Activated CD4-positive, CD25-positive, alpha-beta regulatory T cell treated with anti-CD3 and anti-CD28 coated beads, Interleukin-2, amount 50 U/mL, for 24 hours (primary cell): Measurements from ENCODE around the gene ZNF526.
A peak's percentile ranks its signal among the peaks of the same experiment; 100 is the strongest.

Source experiments
- ATAC-seq, 2 donors: fragments of 150-1000 bp; cut with Tn5 transposase; one replicate each; pipeline ENCODE4 v1.10.0; 2021; ENCODE audit warnings: mild to moderate bottlenecking in 1 of 2, moderate library complexity in 1 of 2

The ZNF526 gene

DNA sequence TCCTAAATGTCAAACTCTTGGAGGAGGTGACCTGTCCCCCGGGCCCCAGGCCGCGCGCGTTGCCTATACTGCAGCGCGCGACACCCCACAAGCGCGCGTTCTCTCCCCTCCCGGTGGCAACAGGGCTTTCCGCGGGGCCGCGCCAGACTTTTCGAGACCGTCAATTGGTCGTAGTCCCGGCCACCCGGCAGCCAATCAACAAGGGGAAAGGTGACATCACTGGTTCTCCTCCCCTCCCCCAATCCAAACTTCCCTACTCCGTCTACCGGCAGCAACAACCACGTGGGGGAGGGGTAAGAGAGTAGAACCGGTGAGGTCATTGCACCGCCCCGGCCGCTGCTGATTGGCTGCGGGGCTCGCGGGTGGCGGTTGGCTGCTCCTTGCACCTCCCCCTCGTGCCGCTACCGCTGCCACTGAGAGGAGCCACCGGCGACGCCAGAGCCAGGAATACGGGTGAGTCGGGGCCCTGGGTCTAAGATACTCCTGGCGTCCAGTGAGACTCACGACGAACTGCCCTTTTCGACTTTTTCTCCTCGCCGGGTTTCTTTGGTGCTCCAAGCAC, 48.1 kb downstream of the ZNF526 start:
- ATAC-seq, result peak; percentile 61 to 64

DNA sequence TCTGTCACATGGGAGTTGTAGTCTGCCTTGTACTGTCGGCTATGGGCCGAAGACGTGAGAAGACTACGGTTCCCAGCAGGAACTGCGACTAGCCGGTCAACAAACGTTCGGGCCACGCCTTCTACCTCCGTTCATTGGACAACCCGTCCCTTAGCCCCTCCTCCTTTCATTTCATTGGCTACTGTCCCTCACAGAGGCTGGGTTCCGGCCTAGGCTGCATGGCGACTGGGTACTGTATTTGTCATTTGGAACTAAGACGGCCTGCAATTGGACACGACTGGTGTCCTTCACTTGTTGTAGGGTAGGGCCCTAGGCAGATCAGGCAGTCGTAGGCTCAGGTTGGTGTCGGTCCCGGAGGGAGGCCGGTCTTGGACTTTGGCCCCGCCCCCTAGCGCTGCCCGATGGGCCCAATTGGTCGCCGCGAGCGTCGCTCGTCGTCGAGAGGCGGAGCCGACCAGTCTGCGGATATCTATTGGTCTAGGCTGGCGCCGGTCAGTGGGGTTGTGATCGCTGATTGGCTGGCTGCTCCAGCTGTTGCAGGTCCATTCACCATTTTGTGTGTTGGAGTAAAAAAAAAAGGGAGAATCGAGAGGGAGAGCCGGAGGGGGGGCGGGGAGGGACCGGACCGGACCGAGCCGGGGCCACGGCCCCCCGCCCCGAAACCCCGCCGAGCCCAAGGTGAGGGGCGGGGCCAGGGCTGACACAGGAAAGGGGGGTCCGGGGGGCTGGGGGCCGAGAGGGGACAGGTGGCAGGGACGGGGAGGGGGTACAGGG, 48.8 kb downstream of the ZNF526 start, which contains the start of gene CIC:
CIC (plus strand) TSS at position 549 of the 774 bp plus-strand sequence. CDS start 2,532 bp downstream, outside the sequence.
- ATAC-seq, result peak; percentile 87 to 91

DNA sequence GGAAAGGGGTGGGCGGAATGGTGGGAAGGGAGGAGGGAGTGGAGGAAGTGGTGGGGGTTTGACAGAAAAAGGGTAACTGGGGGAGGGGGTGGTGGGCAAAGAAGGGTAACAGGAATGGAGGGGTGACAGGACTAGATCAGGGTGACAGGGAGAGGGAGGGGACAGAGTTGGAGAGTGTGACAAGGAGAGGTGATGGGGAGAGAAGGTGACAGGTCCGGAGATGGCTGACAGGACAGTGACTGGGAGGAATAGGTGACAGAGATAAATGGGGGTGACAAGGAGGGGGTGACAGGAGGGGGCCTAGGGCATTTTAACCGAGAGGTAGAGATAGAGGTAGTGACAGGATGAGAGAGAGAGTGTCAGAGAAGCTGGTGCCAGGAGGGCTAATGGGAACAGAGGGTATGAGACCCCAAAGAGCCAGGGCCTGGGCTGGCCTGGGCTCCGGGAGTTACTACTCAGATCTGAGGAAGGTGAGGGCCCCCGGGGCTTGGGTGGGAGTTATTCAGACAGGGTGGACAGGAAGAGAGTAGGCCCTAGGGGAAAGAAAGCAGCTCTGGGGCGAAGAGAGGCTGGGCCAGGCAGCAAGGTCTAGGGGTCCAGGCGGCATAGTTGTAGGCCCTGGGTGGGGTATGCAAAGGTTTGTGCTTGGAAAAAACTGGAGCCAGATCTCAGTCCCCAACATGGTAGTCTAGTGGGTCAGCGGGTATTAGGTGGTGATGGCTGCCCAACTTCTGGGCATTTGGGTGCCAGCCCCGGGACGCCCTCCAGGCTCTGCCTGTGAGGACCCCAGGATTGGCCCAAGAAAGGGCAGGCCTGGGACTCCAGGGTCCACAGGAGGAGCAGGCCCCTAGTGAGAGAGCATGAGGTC, 49.6 kb downstream of the ZNF526 start:
- ATAC-seq, result no peak

DNA sequence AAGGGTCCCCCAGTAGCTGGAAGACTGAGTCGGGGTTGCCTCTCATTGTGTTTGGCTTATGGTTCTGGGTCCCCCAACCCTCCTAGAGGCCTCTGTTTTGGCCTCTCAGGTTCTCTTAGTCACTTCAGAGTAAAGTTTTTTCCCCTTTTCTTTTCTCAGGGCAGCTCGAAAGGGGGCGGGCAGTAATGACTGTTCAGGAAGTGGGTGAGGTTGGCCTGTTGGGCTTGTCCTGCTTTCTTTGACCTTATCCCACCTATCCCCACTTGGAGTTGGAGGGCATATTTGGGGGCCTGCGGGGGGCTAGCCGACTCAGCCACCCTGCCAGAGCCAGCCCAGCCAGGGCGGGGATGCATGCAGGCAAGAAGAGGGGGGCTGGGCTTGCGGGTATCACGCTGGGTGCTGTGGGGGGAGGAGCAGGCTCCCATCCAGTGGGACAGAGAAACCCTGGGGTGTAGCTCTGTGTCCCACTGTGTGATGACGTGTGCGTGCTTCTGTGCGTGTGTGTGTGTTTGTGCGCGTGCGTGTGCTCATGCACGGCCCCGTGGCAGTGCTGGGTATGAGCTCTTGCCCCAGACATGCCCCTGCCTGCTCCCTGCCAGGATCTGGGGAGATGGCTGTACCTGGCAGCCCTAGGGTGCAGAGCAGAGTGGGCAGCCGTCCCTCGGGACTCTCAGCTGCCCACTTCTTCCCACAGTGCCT, 50.4 kb downstream of the ZNF526 start:
- ATAC-seq, result peak in 1 of 2 donors; percentile 1

DNA sequence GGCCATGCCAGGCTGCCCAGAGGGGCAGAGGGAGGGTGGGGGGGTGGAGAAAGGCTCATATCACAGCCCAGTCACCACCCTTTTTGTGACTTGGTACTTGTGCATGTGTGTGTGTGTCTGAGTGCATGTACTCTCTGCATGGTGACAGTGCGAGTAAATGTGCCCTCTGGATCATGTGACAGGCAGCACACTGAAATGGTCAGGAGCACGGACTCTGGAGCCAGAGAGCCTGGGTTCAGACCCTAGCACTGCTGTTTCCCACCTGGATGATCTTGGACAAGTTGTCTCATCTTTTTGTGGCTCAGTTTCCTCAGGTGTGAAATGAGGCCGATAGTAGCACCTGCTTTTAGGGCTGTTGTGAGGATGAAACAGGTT, 50.9 kb downstream of the ZNF526 start:
- ATAC-seq, result no peak

DNA sequence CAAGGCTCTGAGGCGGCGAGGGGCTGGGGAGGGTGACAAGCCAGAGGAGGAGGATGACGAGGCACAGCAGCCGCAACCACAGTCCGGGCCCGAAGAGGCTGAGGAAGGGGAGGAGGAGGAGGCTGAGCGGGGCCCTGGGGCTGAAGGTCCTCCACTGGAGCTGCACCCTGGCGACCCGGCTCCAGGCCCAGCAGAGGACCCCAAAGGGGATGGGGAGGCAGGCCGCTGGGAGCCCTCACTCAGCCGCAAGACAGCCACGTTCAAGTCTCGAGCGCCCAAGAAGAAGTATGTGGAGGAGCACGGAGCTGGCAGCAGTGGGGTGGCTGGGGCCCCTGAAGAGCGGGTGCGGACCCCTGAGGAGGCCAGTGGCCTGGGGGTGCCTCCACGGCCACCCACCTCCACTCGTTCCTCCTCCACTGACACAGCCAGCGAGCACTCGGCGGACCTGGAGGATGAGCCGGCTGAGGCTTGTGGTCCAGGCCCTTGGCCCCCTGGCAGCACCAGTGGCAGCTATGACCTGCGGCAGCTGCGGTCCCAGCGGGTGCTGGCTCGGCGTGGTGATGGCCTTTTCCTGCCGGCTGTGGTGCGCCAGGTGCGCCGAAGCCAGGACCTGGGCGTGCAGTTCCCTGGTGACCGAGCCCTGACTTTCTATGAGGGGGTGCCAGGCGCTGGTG, 51.9 kb downstream of the ZNF526 start:
- ATAC-seq, result no peak

DNA sequence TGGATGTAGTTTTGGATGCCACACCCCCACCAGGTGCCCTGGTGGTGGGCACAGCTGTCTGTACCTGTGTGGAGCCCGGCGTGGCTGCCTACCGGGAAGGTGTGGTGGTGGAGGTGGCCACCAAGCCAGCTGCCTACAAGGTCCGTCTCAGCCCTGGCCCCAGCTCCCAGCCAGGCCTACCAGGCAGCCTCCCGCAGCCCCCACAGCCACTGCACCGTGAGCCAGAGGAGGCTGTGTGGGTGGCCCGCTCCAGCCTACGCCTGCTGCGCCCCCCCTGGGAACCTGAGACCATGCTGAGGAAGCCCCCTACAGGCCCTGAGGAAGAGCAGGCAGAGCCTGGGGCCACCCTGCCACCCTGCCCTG, 52.4 kb downstream of the ZNF526 start:
- ATAC-seq, result no peak

DNA sequence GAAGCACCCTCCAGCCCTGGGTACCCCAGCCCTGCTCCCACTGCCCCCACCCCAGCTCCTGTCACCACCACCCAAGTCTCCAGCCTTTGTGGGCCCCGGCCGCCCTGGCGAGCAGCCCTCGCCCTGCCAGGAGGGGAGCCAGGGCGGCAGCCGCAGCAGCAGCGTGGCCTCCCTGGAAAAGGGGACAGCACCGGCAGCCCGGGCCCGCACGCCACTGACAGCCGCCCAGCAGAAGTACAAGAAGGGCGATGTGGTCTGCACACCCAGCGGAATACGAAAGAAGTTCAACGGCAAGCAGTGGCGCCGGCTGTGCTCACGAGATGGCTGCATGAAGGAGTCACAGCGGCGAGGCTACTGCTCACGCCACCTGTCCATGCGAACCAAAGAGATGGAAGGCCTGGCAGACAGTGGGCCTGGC, 52.9 kb downstream of the ZNF526 start:
- ATAC-seq, result no peak

DNA sequence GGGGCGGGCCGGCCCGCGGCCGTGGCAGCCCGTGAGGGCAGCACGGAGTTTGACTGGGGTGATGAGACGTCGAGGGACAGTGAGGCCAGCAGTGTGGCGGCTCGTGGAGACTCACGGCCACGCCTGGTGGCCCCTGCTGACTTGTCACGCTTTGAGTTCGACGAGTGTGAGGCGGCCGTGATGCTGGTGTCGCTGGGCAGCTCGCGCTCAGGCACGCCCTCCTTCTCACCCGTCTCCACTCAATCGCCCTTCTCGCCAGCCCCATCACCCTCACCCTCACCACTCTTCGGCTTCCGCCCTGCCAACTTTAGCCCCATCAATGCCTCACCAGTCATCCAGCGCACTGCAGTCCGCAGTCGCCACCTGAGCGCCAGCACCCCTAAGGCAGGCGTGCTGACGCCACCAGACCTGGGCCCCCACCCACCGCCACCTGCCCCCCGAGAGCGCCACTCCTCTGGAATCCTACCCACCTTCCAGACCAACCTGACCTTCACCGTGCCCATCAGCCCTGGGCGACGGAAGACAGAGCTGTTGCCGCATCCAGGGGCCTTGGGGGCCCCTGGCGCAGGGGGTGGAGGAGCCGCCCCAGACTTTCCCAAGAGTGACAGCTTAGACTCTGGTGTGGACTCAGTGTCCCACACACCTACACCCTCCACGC, 53.4 kb downstream of the ZNF526 start:
- no peak for ATAC-seq

DNA sequence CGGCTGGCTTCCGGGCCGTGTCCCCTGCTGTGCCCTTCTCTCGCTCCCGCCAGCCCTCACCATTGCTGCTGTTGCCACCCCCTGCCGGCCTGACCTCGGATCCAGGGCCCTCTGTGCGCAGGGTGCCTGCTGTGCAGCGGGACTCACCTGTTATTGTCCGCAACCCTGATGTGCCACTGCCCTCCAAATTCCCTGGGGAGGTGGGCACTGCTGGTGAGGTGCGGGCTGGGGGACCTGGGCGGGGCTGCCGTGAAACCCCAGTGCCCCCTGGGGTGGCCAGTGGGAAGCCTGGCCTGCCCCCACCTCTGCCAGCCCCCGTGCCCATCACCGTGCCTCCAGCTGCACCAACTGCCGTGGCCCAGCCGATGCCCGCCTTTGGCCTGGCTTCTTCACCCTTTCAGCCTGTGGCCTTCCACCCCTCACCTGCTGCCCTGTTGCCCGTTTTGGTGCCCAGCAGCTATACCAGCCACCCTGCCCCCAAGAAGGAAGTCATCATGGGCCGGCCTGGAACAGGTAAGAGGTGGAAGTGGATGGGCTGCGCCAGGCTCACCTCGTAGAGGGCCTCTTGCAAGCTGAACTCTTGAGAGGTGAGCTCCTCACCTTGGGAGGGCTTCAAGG, 54.1 kb downstream of the ZNF526 start:
- no peak for ATAC-seq

DNA sequence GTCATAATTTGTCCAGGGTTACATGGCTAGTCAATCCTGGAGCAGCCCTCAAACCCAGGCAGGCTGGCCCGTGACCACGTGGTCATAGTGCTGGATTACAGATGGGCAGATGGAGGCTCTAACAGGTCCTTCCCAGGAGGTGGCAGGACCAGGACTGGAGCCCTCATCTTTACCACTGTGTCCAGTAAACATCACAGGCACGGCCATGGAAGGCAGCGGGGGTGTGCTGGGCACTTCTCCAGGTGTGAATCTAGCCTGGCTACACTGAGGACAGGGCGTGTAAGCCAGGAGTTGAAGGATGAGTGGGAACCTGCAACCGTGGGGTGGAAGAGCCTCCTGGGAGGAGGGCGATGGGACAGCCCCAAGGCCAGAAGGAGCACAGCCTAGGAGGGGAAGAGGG, 55.0 kb downstream of the ZNF526 start:
- ATAC-seq, result no peak

DNA sequence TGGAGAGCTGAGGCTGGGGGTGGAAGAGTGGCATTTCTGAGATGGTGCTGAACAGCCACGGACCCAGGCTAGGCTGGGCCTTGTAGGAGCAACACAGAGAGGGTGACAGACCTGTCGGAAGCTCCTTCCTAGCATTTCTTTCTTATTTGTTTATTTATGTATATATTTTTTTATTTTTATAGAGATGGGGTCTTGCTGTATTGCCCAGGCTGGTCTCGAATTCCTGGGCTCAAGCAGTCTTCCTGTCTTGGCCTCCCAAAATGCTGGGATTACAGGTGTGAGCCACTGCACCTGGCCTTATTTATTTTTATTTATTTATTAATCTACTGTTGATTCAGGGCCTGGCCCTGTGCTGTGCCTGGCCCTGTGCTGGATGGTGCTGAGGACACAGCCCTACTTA, 55.4 kb downstream of the ZNF526 start:
- ATAC-seq, result no peak

DNA sequence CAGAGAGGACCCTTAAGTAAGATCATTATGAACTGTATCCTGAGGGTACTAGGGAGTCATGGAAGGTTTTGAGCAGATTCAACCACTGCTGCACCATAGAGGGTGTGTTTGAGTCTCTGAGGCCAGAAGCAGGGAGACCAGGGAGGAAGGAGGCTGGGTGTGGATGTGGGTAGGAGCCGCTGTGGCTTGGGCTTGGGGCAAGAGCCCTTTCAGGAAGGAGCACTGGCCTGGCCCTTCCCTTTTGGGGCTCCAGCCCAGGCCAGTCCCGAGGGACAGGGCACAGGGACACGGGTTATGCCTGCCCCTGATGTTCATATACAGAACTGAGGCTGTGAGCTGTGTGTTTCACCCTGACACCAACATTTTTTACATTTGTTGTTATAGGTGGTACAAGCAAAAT, 56.2 kb downstream of the ZNF526 start:
- no peak for ATAC-seq

DNA sequence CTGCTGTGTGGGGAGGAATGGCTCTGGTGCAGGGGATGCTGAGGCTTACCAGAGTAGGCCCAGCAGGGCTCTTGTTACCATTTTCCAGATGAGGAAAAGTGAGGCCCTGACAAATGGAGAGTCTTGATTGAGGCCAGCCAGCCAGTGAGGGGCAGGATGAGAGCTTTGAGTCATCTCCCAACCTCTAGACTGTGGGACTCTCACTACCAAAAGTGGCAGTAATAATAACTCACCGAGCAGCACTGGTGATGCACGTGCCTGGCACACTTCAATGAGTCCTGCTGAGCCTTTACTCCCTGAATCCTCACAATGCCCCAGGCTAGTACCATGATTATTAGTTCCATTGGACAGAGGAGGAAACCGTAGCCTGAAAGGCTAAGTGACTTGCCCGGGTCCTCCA, 56.7 kb downstream of the ZNF526 start:
- ATAC-seq, result peak; percentile 49 to 68
